Measurements from ENCODE around the gene HLA-E.

DNA sequence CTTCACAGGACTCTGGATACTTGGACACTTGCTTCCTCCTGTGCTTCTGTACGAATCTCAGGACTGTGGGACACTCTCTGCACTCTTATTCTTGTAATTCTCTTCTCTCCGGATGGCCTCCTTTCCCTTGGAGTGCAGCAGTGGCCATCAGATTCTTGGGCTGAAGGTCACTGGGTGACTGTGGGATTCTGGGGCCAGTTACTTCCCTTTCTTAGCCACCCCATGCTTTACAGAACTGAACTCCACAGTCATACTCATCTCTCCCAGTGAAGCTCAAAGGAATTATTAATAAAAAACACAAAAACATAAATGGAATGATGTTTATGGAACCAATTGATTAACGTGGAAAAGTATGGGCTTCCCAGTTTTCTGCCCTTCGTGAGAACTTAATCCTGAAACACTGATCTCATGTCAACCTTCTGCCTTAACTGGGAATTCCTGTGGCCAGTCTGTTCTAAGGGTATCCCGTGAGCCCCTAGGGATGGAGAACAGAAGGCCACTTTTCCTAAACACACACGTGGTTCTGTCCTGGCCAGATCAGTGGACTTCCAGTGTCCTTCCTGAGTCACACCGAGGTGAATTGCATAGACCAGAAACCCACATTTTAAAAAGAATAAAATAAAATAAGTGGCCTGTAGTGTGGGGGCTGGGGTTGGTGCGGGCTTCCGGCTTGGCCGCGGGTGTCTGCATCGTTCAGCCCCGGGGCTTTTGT, 23.6 kb upstream of the HLA-E start:
- TF ChIP-seq, protein P1, sequence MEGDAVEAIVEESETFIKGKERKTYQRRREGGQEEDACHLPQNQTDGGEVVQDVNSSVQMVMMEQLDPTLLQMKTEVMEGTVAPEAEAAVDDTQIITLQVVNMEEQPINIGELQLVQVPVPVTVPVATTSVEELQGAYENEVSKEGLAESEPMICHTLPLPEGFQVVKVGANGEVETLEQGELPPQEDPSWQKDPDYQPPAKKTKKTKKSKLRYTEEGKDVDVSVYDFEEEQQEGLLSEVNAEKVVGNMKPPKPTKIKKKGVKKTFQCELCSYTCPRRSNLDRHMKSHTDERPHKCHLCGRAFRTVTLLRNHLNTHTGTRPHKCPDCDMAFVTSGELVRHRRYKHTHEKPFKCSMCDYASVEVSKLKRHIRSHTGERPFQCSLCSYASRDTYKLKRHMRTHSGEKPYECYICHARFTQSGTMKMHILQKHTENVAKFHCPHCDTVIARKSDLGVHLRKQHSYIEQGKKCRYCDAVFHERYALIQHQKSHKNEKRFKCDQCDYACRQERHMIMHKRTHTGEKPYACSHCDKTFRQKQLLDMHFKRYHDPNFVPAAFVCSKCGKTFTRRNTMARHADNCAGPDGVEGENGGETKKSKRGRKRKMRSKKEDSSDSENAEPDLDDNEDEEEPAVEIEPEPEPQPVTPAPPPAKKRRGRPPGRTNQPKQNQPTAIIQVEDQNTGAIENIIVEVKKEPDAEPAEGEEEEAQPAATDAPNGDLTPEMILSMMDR (IDR thresholded peaks at IDR 0.05; ENCODE audit: low read depth, low read length), result no peak
- no peak for TF ChIP-seq EZH2phosphoT487 (IDR thresholded peaks at IDR 0.05; ENCODE audit: low read depth)
